Upper lobe of left lung (tissue), 4 donors: ENCODE measurements around the gene PFKL.

Source experiments
- CTCF ChIP-seq, 6 experiments: fragments of 450-650 bp in 4 of 6; fragments of 200-600 bp in 2 of 6; sonication (generic) in 2 of 6; IDR thresholded peaks; one replicate each; pipeline ENCODE4 v1.5.1; 2016 to 2019; ENCODE audit warnings: antibody characterized with exemption in 6 of 6
- EP300 ChIP-seq, 4 donors: sonication (generic); formaldehyde crosslinking; IDR thresholded peaks; one replicate each; pipeline ENCODE4 v1.5.1; 2017; ENCODE audit warnings: antibody characterized with exemption in 4 of 4, control low read depth in 2 of 4

- TF ChIP-seq CTCF (IDR thresholded peaks at IDR 0.05): no peak
- TF ChIP-seq EP300 (IDR thresholded peaks at IDR 0.05): no peak
Measured at GRCh38 chr21:44290327-44291077, 9.4 kb upstream of the PFKL start.
